Peyer's patch (tissue), 4 donors: Measurements from ENCODE around the gene HOMER3. TPM values are rescaled to one million over a fixed set of nuclear protein-coding genes. Genes with fewer than 3 reads are reported as not detected.
A peak's percentile ranks its signal among the peaks of the same experiment; 100 is the strongest.

Experiments
- DNase-seq, 3 donors: peaks; one replicate each; pipeline ENCODE4 v3.0.0-alpha.2; 2017 to 2019
- H3K27ac ChIP-seq, 4 donors: fragments of 200-600 bp; sonication (generic); one replicate each; pipeline ENCODE4 v1.5.1; 2016 to 2019
- H3K27me3 ChIP-seq, 2 donors: fragments of 200-600 bp; sonication (generic); one replicate each; pipeline ENCODE4 v1.5.1; 2019
- H3K36me3 ChIP-seq, 3 donors: fragments of 200-600 bp; sonication (generic); one replicate each; pipeline ENCODE4 v1.5.1; 2016 to 2019
- H3K4me1 ChIP-seq, 4 donors: fragments of 200-600 bp; sonication (generic); one replicate each; pipeline ENCODE4 v1.5.1; 2016 to 2019
- H3K4me3 ChIP-seq, 4 donors: fragments of 200-600 bp; sonication (generic); 1 replicate in 3 of 4; 2 replicates in 1 of 4; pipeline ENCODE4 v1.5.1; 2016 to 2019; ENCODE audit warnings: mild to moderate bottlenecking in 1 of 4
- H3K9me3 ChIP-seq, 4 donors: fragments of 200-600 bp; sonication (generic); one replicate each; pipeline ENCODE4 v1.5.1; 2016 to 2019; ENCODE audit warnings: mild to moderate bottlenecking in 1 of 4
- POLR2A ChIP-seq, 2 donors: fragments of 450-650 bp; IDR thresholded peaks; one replicate each; pipeline ENCODE4 v1.5.1; 2017; ENCODE audit warnings: antibody characterized with exemption in 2 of 2, mild to moderate bottlenecking in 2 of 2, moderate library complexity in 2 of 2
- total RNA-seq, 4 donors: library from RNA; depleted of rRNA; stranded (reverse); fragments of >200 nt; gene quantifications; one replicate each; pipeline ENCODE4 v1.1.0, GENCODE V29; 2016
- TF ChIP-seq, protein P1 (sequence below), 6 experiments: fragments of 450-650 bp in 4 of 6; fragments of 200-600 bp in 2 of 6; sonication (generic) in 1 of 6; IDR thresholded peaks; one replicate each; pipeline ENCODE4 v1.5.1; 2017 to 2019; ENCODE audit warnings: antibody characterized with exemption in 6 of 6, mild to moderate bottlenecking in 3 of 6, moderate library complexity in 1 of 6

The HOMER3 gene
- total RNA-seq, 4 donors from 2014 or later: 0.88 to 33.0 (median 9.6) TPM

- DNase-seq: no peak
- peaks cover 0 to 7% (median 0%) of the 10 kb centered on the region in 4 donors for H3K4me1 ChIP-seq
- no peak overlapping the region for H3K4me3 ChIP-seq
- no peaks in the 10 kb centered on the region for H3K9me3 ChIP-seq
- TF ChIP-seq, protein P1, sequence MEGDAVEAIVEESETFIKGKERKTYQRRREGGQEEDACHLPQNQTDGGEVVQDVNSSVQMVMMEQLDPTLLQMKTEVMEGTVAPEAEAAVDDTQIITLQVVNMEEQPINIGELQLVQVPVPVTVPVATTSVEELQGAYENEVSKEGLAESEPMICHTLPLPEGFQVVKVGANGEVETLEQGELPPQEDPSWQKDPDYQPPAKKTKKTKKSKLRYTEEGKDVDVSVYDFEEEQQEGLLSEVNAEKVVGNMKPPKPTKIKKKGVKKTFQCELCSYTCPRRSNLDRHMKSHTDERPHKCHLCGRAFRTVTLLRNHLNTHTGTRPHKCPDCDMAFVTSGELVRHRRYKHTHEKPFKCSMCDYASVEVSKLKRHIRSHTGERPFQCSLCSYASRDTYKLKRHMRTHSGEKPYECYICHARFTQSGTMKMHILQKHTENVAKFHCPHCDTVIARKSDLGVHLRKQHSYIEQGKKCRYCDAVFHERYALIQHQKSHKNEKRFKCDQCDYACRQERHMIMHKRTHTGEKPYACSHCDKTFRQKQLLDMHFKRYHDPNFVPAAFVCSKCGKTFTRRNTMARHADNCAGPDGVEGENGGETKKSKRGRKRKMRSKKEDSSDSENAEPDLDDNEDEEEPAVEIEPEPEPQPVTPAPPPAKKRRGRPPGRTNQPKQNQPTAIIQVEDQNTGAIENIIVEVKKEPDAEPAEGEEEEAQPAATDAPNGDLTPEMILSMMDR (IDR thresholded peaks at IDR 0.05): no peak
- TF ChIP-seq POLR2A (IDR thresholded peaks at IDR 0.05): no peak
- H3K36me3 ChIP-seq: no peaks in the 10 kb centered on the region
- no peaks in the 10 kb centered on the region for H3K27me3 ChIP-seq
- H3K27ac ChIP-seq: no peak overlapping the region
Measured at GRCh38 chr19:18972851-18973250, 31.8 kb upstream of the HOMER3 start.

DNA sequence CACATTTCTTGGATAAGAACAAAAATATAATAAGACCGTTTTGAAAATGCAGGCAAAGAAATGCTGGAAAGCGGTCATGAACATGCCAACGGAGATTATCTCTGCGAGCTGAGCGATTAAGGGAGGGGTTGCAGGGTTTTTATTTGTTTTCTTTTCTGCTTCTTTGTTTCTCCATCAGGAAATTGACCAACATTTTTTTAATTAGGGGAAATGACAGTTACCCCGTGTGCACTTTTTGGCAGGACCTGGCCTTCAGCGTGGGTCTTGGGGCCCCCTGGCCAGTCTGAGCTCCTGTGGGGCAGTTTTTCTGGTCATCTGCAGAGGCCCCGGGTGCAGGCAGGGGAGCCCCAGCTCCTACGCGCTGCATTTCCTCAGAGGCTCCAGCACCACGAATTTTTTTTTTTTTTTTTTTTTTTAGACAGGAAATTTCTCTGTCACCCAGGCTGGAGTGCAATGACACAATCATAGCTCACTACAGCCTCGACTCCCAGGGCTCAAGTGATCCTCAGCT is 31.3 kb upstream of the HOMER3 start:
- no peak for TF ChIP-seq POLR2A (IDR thresholded peaks at IDR 0.05)
- TF ChIP-seq, protein P1 (IDR thresholded peaks at IDR 0.05): no peak
- Histone ChIP-seq H3K27me3 (no peaks in the 10 kb centered on the region), H3K4me3 (no peak overlapping the region), H3K9me3 (no peaks in the 10 kb centered on the region), H3K4me1 (peaks cover 0 to 7% (median 0%) of the 10 kb centered on the region in 4 donors), H3K36me3 (no peaks in the 10 kb centered on the region), H3K27ac (no peak overlapping the region)
- DNase-seq: no peak

GRCh38 chr19:18969931-18970659 is 29.1 kb upstream of the HOMER3 start:
- Histone ChIP-seq H3K27me3 (no peaks in the 10 kb centered on the region), H3K27ac (no peak overlapping the region), H3K4me1 (peaks cover 0 to 7% (median 0%) of the 10 kb centered on the region in 4 donors), H3K36me3 (no peaks in the 10 kb centered on the region), H3K4me3 (no peak overlapping the region), H3K9me3 (no peaks in the 10 kb centered on the region)
- no peak for TF ChIP-seq POLR2A (IDR thresholded peaks at IDR 0.05)
- TF ChIP-seq, protein P1 (IDR thresholded peaks at IDR 0.05): no peak
- no peak for DNase-seq

DNA sequence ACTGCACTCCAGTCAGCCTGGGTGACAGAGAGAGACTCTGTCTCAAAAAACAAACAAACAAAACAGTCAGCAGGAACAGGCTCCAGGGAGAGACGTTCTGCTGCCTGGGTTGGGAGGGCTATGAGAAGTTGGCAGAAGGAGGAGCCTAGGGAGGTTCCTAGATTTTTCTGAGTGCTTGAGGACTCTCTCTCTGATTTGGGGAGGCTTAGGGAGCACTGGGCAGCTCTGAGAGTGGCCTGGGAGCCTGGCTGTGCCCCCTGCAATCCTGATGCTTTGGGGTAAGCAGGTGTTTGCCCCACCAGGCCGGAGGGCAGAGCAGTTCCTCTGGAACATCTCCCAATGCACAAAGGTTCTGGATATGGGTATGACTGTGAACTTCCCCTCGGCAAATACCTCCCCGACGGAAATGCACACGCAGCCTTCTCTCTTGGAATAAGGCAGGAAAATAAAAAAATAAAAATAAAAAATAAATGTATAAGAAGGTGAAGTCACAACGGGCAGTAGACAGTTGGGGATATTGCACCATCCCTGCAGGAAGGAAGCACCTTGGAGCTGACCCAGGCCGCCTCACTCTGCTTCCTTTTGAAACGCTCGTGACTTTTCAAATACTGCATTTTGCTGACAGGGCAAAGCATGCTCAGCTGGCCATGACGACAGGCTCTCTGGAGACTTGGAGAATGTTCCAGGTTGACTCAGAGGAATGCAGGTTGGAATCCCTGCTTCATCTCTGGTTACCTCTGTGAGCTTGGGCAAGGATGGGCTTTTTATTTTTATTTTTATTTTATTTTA is 26.5 kb upstream of the HOMER3 start:
- H3K36me3 ChIP-seq: no peaks in the 10 kb centered on the region
- DNase-seq: peak in 1 of 3 donors; percentile 67
- H3K27me3 ChIP-seq: no peaks in the 10 kb centered on the region
- peak overlapping the region in 3 of 4 donors; percentile 17 to 43 (median 34) for H3K27ac ChIP-seq
- TF ChIP-seq, protein P1 (IDR thresholded peaks at IDR 0.05): no peak
- no peak for TF ChIP-seq POLR2A (IDR thresholded peaks at IDR 0.05)
- no peaks in the 10 kb centered on the region for H3K9me3 ChIP-seq
- H3K4me1 ChIP-seq: peaks cover 0 to 7% (median 0%) of the 10 kb centered on the region in 4 donors
- no peak overlapping the region for H3K4me3 ChIP-seq

- DNase-seq: no peak
- H3K9me3 ChIP-seq: no peaks in the 10 kb centered on the region
- H3K36me3 ChIP-seq: no peaks in the 10 kb centered on the region
- H3K4me3 ChIP-seq: no peak overlapping the region
- peaks cover 0 to 7% (median 0%) of the 10 kb centered on the region in 4 donors for H3K4me1 ChIP-seq
- TF ChIP-seq POLR2A (IDR thresholded peaks at IDR 0.05): no peak
- TF ChIP-seq, protein P1 (IDR thresholded peaks at IDR 0.05): no peak
- H3K27me3 ChIP-seq: no peaks in the 10 kb centered on the region
- no peak overlapping the region for H3K27ac ChIP-seq
Measured at GRCh38 chr19:18966307-18966706, 25.3 kb upstream of the HOMER3 start.
